ENCODE measurements around the gene KDM4F. TPM values are rescaled to one million over a fixed set of nuclear protein-coding genes. Genes with fewer than 3 reads are reported as not detected.

The KDM4F gene
- total RNA-seq, 6 experiments from 2014 or later, result not detected

DNA sequence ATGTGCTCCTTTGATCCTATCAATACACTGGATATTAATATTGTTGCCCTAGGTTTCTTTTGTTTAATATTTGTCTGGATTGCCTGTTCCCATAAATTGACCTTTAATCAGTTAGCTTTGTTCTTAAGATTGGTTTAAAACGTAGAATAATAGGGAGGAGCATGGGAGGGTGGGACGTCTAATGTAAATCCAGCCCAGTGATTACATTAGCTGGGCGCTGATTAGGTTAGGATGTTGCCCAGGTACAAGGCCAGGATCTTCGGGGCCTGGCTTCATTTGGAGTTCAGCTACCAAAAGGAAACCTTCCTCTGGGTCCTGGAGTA is 17.5 kb downstream of the KDM4F start, which contains the start of gene SRSF8:
Gene SRSF8, plus strand, starts transcription at position 204 of the 323 bp plus-strand sequence. CDS start 308 bp downstream, outside the sequence.
- H3K9me3 ChIP-seq, result no peaks in the 10 kb centered on the region
- no peak for TF ChIP-seq POLR2A (IDR thresholded peaks at IDR 0.05)
- TF ChIP-seq, protein P1, sequence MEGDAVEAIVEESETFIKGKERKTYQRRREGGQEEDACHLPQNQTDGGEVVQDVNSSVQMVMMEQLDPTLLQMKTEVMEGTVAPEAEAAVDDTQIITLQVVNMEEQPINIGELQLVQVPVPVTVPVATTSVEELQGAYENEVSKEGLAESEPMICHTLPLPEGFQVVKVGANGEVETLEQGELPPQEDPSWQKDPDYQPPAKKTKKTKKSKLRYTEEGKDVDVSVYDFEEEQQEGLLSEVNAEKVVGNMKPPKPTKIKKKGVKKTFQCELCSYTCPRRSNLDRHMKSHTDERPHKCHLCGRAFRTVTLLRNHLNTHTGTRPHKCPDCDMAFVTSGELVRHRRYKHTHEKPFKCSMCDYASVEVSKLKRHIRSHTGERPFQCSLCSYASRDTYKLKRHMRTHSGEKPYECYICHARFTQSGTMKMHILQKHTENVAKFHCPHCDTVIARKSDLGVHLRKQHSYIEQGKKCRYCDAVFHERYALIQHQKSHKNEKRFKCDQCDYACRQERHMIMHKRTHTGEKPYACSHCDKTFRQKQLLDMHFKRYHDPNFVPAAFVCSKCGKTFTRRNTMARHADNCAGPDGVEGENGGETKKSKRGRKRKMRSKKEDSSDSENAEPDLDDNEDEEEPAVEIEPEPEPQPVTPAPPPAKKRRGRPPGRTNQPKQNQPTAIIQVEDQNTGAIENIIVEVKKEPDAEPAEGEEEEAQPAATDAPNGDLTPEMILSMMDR (IDR thresholded peaks at IDR 0.05), result no peak
- ATAC-seq (peak; percentile 66 to 81 (median 68)), DNase-seq (no peak)
- H3K4me3 ChIP-seq, result peak within 1 kb of the TSS; percentile 66 to 73 (median 67)
- WGBS (ENCODE audit: insufficient coverage, low coverage, low lambda C conversion rate, missing lambda C conversion rate), result 0% methylated on average over 4 of the region's 4 CpGs
- H3K36me3 ChIP-seq, result no peaks in the 10 kb centered on the region
- peak within 1 kb of the TSS; percentile 85 to 95 (median 93) for H3K27ac ChIP-seq
- intact Hi-C loops (cut with DNase I), result no loop called here
- H3K27me3 ChIP-seq, result no peaks in the 10 kb centered on the region
- peaks cover 0 to 8% (median 3%) of the 10 kb centered on the region in 4 donors for H3K4me1 ChIP-seq

DNA sequence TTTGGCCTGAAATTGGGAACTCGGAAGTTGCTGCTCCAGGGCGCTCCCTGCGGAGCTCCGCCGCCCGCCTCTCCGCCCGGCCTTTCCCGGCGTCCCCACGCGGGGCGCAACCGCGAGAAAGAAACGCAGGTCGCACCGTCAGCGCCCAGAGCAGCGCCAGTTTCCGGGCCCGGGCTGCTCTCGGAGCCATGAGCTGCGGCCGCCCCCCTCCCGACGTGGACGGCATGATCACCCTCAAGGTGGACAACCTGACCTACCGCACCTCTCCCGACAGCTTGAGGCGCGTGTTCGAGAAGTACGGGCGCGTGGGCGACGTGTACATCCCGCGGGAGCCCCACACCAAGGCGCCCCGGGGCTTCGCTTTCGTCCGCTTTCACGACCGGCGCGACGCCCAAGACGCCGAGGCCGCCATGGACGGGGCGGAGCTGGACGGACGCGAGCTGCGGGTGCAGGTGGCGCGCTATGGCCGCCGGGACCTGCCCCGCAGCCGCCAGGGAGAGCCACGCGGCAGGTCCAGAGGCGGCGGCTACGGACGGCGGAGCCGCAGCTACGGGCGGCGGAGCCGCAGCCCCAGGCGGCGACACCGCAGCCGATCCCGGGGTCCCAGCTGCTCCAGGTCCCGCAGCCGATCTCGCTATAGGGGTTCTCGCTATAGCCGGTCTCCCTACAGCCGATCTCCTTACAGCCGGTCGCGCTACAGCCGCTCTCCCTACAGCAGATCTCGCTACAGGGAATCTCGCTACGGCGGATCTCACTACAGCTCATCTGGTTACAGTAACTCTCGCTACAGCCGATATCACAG is 18.0 kb downstream of the KDM4F start:
- intact Hi-C loops (cut with DNase I), result no loop called here
- H3K4me1 ChIP-seq, result peaks cover 0 to 8% (median 3%) of the 10 kb centered on the region in 4 donors
- no peaks in the 10 kb centered on the region for H3K9me3 ChIP-seq
- peak; percentile 84 to 86 (median 84) for DNase-seq
- WGBS (ENCODE audit: insufficient coverage, low coverage, low lambda C conversion rate, missing lambda C conversion rate), result 0% methylated on average over 15 of the region's 98 CpGs
- H3K36me3 ChIP-seq, result no peaks in the 10 kb centered on the region
- TF ChIP-seq, protein P1 (IDR thresholded peaks at IDR 0.05), result peak; percentile 45 to 54 (median 48)
- peak; percentile 76 for TF ChIP-seq POLR2A (IDR thresholded peaks at IDR 0.05)
- peak; percentile 81 to 87 (median 84) for ATAC-seq
- H3K27ac ChIP-seq, result peak overlapping the region; percentile 85 to 95 (median 93)
- no peaks in the 10 kb centered on the region for H3K27me3 ChIP-seq
- peak overlapping the region; percentile 66 to 73 (median 67) for H3K4me3 ChIP-seq

DNA sequence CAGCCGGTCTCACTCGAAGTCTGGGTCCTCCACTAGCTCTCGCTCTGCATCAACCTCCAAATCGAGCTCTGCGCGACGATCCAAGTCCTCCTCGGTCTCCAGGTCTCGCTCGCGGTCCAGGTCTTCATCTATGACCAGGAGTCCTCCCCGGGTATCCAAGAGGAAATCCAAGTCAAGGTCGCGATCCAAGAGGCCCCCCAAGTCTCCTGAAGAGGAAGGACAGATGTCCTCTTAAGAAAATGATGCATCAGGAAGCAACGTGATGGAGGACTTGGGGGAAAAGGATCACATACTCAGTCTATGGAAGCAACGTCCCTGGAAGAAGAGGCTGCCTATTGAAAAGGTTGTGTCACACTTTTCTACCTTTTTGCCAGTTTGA is 18.6 kb downstream of the KDM4F start:
- Histone ChIP-seq H3K27ac (peak overlapping the region; percentile 85 to 95 (median 93)), H3K4me1 (peaks cover 0 to 8% (median 3%) of the 10 kb centered on the region in 4 donors), H3K9me3 (no peaks in the 10 kb centered on the region), H3K4me3 (peak overlapping the region; percentile 66 to 73 (median 67)), H3K36me3 (no peaks in the 10 kb centered on the region), H3K27me3 (no peaks in the 10 kb centered on the region)
- TF ChIP-seq POLR2A (IDR thresholded peaks at IDR 0.05), result no peak
- TF ChIP-seq, protein P1 (IDR thresholded peaks at IDR 0.05), result no peak
- 0% methylated on average over 4 of the region's 16 CpGs for WGBS (ENCODE audit: insufficient coverage, low coverage, low lambda C conversion rate, missing lambda C conversion rate)
- intact Hi-C loops (cut with DNase I), result no loop called here
- DNase-seq, result peak in 1 of 3 donors; percentile 55
- peak in 2 of 4 donors; percentile 6 to 43 for ATAC-seq

DNA sequence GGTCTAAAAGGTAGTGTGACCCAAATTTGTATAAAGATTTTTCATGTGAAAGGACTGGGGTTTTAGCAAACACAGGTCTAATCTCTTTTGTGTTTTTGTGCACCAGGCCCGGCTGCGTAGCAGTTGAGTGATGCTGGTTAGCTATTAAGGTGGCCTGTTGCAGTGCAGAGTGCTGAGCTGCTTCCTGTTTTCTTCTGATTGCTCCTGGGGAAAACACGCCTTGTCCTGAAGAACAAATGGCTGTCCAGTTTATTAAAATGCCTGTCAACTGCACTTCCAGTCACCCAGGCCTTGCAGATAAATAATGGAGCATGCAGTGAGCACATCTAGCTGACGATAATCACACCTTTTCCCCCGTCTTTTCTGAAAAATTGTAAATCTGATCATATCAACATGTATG is 19.3 kb downstream of the KDM4F start:
- TF ChIP-seq POLR2A (IDR thresholded peaks at IDR 0.05), result peak; percentile 90
- TF ChIP-seq, protein P1 (IDR thresholded peaks at IDR 0.05), result no peak
- Histone ChIP-seq H3K4me3 (peak overlapping the region; percentile 66 to 73 (median 67)), H3K27ac (peak overlapping the region; percentile 85 to 95 (median 93)), H3K36me3 (no peaks in the 10 kb centered on the region), H3K27me3 (no peaks in the 10 kb centered on the region), H3K9me3 (no peaks in the 10 kb centered on the region), H3K4me1 (peaks cover 0 to 8% (median 3%) of the 10 kb centered on the region in 4 donors)
- intact Hi-C loops (cut with DNase I), result no loop called here
- peak; percentile 69 to 82 (median 74) for DNase-seq
- ATAC-seq, result peak; percentile 75 to 83 (median 80)
- WGBS (ENCODE audit: insufficient coverage, low coverage, low lambda C conversion rate, missing lambda C conversion rate), result 2% methylated on average over 5 of the region's 5 CpGs

Measured in right lobe of liver (tissue), 6 donors.